Hepatic stellate cell (primary cell): ENCODE results near the gene FLT4.
"Not testable (repeated sequence)": the region's sequence is repeated elsewhere in the genome, so short reads cannot be mapped to it uniquely, and the experiment has no call there.

Experiments
- DNase-seq: peaks from one replicate; pipeline ENCODE4 v3.0.0; 2011; ENCODE audit warnings: low spot score

FLT4 gene

DNA sequence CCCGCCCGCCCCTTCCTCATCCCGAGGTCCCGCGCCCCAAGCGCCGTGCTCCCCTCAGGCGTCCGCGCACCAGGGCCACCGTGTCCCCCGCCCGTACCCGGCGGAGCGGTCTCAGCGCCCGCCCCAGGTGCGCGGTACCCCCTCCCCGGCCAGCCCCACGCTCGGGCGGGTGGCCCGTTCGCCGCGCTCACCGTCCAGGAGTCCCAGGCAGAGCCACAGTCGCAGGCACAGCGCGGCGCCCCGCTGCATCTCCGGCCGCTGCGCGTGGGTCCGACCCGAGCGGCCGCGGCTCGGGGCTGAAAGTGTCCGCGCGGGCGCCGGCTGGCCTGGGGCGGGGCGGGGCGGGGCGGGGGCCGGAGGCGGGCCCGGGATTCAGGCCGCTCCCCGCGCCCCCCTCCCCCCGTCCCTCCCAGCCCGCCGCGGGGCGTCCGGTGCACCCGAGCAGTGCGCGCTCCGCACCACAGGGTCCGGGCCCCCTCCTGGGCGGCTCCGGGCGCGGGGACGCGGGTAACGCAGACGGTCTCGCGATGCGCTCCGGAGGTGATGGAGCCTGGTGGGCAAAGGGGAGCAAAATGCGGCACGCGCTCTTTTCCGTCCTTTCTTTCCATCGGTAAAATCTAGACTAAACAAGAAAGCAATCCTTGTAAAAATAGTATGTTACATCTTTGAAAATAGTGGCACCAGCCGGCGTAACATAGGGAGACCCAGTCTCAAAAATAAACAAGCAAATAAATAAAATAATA is at the start of gene FLT4:
FLT4 (minus strand) TSS at position 304 of the 743 bp plus-strand sequence; CDS start at position 249, 55 bp downstream.
- DNase-seq = no peak

DNA sequence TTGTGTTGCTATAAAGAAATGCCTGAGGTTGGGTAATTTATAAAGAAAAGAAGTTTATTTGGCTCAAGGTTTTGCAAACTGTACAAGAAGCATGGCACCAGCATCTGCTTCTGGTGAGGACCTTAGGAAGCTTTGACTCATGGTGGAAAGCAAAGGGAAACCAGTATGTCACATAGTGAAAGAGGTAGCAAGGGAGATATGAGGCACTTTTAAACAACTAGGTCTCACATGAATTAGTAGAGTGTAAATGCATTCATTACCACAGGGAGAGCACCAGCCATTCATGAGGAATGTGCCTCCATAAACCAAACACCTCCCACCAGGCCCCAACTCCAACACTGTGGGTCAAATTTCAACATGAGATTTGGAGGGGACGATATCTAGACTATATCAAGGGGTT is 49.6 kb upstream of the FLT4 start:
- DNase-seq = no peak

DNA sequence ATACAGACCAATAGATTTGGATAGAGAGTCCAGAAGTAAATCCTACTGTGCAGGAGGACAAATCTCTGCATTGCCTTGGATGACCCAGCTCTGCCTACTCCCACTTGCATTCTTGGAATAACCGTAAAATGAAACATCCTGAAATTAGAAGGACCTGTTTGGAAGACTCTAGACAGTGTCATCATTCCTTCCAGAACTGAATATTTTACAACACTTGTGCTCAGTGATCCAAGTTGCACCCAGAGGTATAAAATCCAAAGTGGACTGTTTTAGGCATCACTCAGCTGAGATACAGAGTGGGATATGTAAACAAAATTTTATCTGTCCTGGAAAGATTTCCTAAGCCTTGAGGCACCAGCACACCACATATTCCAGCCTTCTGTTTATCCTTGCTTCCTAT is 46.7 kb upstream of the FLT4 start:
- DNase-seq = no peak

DNA sequence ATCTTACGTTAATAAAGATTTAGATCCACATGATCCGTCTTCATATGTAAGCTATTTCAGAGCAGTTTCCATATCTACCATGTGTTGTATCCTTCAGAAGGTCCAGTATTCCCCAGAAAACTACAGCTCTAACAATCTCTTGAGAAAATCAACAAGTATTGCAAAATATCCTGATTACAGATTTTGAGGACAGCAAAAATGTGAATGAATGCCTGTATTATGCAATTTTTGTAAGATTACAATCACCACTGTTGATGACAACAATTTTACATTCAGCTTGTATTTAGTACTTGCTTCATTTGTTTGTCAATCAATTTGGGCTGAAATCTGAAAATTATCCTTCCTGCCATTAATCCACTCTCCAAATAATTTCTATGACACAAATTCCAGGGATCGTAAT is 43.0 kb upstream of the FLT4 start:
- DNase-seq = no peak

DNA sequence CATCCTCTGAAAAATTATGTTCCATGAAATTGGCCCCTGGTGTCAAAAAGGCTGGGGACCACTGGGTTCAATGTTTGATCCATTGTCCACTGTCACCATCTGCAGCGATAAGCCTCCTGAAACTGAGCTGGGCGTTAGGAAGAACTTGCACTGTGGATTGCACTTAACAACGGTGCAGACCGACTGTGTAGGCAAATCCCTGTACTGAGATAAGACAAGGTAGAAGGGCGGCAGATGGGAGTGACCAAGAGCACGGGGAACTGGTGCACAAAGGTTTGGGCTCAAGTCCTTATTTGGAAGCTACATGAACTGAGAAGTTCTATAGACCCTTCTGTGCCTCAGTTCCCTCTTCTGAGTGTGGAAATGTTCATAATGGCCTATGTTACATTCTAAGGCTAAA is 41.6 kb upstream of the FLT4 start:
- DNase-seq = no peak

DNA sequence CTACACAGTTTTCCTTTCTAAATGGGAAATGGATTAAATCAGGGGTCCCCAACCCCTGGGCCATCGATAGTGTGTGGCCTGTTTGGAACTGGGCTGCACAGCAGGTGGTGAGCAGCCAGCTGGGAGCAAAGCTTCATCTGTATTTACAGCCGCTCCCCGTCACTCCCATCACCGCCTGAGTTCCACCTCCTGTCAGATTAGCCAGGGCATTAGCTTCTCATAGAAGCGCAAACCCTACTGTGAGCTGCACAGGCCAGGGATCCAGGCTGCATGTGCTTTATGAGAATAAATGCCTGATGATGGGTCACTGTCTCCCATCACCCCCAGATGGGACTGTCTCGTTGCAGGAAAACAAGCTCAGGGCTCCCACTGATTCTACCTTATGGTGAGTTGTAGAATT is 41.2 kb upstream of the FLT4 start:
- DNase-seq = no peak

DNA sequence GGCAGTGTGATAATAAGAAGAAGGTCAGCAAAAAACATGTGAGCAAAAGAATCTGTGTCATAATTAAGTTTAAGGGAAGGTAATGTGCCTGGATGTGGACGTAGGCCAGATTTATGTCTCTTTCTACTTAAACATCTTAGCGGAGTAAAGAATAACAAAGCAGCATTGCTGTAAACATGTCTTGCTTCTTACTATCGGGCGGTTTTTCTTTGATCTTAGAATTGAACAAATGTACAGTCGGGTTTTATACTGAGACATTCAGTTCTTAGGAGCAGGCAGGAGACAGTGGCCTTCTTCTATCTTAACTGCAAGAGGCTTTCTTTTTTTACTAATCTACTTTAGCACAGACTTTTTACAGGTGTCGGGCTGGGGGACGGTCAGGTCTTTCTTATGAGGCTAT is 40.4 kb upstream of the FLT4 start:
- no peak for DNase-seq

DNA sequence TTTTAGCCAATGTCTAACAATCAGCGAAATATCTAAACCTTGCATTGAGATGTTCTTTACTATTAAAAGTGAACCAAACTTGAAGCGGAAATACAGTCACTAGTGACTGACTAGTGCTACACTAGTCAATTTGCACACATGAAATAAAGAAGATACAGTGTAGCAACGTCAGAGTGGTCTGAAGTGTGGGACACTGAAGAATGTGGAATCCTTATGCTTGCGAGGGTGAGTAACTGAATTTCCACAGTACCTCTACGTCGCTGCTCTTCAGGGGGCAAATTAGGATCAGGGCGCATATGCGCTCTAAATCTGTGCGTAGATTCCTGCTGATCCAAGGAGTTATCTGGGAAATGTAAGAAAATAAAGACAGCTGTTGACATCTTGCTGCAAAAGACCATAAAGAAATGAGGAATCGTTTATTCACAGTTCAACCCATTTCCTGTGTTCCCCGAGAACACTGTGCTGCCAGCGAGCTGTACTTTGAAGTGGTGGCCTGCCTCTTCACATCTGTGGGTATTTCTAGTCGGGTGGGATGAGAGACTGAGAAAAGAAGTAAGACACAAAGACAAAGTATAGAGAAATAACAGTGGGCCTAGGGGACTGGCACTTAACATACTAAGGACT is 39.8 kb upstream of the FLT4 start:
- DNase-seq = no peak

DNA sequence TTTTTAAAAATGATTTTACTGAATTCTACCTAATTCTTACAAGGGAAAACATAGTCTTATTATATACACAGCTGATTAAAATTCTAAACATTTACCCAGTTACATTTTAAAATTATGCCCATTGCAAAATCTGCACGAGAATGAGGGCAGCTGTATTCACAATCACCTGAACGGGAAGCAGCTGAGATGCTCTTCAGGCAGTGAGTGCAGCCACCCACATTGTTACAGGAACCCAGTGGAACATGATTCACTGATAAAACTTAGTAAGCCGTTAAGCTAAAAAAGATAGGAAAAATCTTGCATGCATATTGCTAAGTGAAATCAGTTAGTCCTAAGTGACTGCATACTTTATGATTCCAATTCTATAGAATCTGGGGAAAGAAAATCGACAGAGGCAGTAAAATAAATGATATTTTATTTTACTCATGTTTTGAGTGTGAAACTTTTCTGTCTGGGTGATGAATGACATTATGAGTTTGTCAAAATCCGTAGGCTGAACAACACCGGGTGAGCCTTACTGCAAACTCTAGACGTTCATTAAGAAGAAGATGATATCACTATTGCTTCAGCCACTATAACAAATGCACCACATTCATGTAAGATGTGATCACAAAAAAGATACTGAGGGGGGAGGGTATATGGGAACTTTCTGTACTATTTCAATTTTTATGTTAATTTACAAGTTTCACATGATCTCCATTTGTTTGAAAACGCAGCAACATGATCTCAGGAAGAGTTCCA is 39.1 kb upstream of the FLT4 start:
- DNase-seq = no peak

DNA sequence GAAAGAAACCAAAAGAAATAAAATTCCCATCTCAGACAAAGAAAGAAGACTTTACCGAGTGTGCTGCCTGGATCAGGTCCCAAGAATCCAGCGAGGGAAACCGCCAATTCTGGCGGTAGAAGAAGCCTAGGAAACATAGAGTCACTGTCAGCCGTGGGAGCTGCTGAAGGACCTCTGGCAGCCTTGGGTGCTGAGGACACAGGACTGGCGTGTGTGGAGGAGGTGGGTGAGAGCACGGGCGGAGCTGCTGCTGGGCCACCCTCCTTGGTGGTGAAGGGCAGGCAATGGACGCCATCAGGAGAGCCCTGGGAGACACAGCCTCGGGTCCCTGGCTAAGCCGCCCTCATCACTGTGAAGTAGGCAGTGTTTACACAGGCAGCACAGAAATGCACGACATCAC is 37.4 kb upstream of the FLT4 start:
- DNase-seq = not testable (repeated sequence)

DNA sequence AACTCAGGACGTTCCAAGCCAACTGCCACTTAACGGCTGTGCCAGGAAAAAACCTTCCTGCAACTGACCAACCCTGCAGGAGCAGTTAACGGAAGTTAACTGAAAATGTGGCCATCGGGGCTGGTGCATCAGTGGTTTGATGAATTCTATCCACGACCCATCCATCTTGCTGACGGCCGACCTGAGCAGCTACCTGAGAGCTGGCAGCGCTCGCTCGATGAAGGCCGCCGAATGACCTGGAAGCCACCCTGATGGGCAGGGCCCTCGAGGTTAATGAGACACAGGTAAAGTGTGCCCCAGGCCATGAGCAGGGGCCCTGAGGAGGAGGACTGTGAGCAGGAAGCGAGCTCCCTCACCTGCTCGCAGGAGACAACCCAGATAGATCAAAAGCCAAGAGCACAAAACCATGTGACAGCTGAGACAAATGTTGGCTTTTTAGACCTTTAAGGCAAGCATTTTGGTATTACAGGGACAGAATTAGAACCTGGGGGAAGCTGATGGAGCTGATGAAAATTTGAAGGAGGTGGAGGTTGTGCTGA is 35.3 kb upstream of the FLT4 start:
- DNase-seq = no peak

DNA sequence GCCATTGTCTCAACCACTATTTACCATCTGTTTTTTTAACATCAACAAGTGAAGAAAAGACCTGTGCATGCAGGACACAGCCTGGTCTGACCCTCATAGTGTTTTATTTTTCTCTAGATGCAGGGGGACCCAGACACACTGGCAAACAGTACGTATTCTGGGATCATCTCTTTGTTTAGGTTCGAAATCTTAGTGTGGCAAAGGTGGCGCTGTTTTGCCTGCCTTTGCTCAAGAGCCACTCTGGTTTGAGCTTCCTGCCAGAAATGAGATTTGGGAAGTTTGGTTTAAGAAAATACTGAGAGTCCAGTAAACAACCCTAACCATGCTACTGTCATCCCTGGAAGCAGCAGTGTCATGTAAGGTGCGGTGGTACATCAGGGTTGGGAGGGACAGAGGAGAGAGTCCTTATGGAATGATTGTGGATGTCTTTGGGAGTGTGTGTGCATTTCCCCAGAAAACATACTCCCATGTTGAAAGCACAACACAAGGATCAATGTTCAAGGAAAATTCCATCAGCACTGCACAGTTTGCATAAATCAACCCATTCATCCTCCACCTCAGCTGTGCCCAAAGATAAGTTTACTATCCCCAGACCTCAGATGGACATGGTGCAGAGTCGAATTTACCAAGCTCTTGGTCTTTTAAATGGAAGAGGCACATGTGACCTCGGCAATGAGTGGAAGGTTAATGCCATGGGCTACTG is 34.0 kb upstream of the FLT4 start:
- DNase-seq = no peak

DNA sequence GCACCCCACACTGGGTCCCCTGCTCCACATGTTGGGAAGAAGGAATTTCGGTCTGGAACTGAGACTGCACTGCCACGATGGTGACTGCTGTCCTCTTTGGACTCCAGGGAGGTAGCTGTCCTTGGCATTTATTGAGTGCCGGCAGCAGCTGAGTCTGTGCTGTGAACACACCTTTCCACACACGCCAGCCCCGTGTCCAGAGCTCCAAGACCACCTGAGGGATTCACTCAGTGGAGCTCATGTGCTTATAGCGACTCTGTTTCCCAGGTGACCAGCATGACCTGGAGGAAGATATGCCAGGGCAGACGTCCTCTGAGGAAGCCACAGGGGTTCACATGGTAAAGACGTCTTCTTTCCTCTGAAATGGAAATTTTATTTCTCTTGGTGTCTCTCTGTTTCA is 33.2 kb upstream of the FLT4 start:
- DNase-seq = no peak

DNA sequence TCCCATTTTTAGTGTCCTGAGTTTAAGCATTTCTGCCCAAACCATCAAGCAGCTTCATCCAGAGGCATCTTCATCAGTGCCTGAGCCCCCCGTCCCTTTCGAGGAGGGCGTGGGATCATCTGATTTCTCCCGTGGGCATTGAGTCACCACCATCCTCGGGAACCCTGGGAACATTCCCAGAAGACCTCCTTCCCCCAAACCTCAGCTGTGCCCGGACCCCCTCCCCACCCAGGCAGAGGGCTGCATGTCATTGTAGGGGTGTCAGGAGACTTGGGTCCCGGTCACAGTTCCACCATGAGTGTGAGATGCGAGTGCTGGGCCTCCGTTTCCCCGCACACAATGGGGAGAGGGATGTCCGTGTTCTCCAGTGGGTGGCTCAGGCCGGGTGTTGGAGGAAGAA is 32.6 kb upstream of the FLT4 start:
- not testable (repeated sequence) for DNase-seq

DNA sequence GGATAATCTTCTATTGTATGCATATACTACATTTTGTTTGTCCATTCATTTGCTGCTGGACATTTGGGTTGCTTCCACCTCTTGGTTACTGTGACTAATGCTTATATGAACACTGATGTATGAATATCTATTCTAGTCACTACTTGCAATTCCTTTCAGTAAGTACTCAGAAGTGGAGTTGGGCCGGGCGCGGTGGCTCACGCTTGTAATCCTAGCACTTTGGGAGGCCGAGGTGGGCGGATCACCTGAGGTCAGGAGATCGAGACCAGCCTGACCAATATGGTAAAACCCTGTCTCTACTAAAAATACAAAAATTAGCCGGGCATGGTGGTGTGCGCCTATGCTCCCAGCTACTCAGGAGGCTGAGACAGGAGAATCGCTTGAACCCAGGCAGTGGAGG is 28.9 kb upstream of the FLT4 start:
- not testable (repeated sequence) for DNase-seq

DNA sequence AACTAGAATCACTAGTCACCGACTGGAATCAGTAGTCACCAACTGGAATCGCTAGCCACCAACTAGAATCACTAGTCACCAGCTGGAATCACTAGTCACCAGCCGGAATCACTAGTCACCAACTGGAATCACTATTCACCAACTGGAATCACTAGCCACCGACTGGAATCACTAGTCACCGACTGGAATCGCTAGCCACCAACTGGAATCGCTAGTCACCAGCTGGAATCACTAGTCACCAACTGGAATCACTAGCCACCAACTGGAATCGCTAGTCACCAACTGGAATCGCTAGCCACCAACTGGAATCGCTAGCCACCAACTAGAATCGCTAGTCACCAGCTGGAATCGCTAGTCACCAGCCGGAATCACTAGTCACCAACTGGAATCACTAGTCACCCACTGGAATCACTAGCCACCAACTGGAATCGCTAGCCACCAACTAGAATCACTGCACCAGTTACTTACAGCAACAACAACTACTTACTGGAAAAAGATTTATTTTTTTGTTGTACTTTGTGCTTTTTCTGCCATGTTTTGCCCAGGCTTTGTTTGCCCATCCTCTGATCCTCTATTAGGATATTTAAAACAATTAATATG is 25.7 kb upstream of the FLT4 start:
- DNase-seq = no peak

DNA sequence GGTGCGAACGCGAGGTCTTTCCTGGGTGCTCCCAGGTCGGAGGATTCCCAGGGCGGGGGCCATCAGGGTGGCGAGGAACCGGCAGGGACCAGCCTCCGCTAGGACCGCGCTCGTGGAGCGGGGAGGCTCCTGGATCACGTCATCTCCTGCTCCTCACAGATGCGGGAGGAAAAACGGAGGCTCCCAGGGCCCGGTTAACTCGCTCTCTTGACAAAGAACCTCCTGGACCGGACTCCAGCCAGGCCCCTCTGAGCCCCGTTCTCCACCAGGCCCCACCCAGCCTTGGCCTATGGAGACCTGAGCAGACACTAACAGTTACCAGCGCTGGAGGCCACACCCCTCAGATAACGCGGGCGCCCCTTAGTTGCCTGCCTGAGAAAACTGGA is 24.7 kb upstream of the FLT4 start:
- DNase-seq = not testable (repeated sequence)

DNA sequence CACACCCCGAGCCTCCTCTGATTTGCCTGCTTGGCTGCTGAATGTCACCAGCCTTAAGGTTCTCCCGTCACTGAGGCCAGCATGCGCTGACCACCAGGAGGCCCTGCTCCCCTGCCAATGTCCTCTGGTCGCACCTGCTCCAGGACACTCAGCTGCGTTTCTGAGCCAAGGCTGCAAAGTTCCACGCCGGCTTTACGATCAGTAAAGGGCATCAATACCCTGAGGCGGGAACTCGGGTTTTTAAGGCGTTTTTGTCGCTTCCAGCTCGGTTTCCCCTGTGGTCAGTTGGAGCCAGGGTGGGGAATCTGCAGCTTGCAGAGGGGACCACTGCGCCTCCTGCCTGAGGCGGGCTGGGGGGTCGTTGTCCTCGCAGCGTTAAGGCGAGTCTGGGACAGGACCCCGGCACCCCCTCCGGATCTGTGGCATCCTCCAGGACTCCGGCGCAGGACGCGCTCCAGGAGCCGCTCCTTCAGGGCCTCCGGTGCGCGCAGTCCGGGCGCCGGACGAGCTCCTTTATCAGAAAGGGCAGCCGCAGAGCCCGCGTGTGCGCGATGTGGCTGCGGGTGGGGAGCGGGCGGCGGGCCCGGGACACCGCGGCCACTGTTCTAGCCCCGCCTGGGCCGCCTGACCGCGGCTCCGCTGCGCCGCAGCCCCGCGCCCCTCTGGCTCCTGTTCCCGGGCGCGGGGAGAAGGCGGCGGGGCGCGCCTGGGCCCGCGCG is 24.1 kb upstream of the FLT4 start:
- no peak for DNase-seq

DNA sequence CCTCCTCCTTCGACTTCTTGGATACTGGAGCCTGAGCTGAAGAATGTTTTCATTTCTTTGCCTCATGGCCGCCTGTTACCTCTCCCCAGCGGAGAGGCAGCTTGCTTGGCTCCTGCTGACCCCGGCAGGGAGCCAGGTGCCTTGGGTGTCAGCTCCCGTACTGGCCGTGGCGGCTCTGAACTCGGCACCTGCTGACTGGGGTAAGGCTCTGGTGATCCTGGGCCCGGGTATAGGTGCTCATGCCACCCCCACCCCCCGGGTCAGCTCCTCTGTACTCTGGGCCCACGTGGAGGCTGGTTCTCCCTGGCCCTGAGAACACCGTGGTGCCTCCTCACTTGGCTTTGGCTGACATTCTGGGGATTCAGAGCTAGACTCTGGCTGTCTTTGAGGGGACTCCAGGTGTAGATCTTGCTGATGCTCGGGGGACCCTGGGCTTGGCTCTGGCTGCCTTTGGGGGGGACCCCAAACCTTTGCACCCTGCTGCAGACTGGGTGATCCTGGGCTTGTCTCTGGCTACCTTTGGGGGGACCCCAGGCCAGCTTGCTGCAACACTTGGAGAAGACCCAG is 22.6 kb upstream of the FLT4 start:
- DNase-seq = not testable (repeated sequence)

DNA sequence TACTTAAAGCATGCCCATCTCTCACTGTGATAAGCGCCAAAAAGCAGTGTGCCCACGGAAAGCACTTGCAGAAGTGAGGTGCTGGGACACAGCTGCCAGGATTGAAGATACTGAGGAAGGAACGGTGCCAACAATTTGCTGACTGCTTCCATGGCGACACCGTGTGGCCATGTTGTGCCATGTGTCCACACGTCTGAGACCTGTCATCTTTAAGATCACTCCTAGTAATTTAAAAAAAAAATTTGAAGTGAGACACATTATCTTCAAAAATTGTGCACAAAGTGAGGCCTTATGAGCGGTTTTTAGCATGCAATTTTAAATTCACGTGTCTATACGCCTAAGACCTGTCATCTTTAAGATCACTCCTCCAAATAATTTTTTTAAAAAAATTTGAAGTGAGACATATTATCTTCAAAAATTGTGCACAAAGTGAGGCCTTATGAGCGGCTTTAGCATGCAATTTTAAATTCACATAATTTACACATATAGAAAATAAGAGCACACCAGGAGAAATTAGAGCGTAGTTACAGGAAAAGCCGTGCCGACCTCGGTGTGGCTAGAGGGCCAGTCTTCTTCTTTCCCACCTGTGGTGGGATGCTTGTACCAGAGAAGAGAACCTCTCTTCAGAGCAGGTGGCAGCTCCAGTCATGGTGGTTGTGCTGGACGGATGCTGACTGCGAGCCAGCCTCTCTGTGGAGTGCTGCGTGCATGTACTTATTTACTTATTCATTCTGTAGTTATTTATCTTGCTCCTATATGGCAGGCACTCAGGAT is 21.4 kb upstream of the FLT4 start:
- no peak for DNase-seq
